H1 (cell line): ENCODE results near the gene TBC1D16. TPM values are rescaled to one million over a fixed set of nuclear protein-coding genes. Genes with fewer than 3 reads are reported as not detected.

Experiments used
- CTCF ChIA-PET: fragments of 300-600 bp; sonication (Branson Sonifier 250); formaldehyde crosslinking; loops from one replicate; lab custom pipeline; 2021; ENCODE audit not compliant: partially characterized antibody; lab: Charles Lee
- POLR2A ChIA-PET: fragments of 300-600 bp; sonication (Branson Sonifier 250); formaldehyde crosslinking; loops from one replicate; lab custom pipeline; 2021; ENCODE audit warnings: inconsistent platforms; ENCODE audit not compliant: partially characterized antibody; lab: Charles Lee
- DNase-seq, 2 experiments: peaks; one replicate each; pipeline versions ENCODE4 v3.0.0 to v3.0.0-alpha.2; 2010 to 2022; ENCODE audit warnings: low spot score in 2 of 2, low read depth in 1 of 2, mixed read lengths in 1 of 2
- FAIRE-seq: peaks from 2 replicates; lab custom pipeline; 2011; peaks lifted over from hg19 to GRCh38; lab: Jason Lieb, UNC
- H2AFZ ChIP-seq: 2 replicates; pipeline ENCODE4 v1.8.1; 2012; ENCODE audit warnings: low read length, inconsistent platforms
- H2AK5ac ChIP-seq: 2 replicates; pipeline ENCODE4 v1.6.1; 2013; ENCODE audit warnings: low read depth, low read length
- H2BK120ac ChIP-seq: replicated peaks from 2 replicates; pipeline ENCODE3; 2013; ENCODE audit warnings: low read depth, low read length, inconsistent platforms
- H2BK12ac ChIP-seq: 2 replicates; pipeline ENCODE4 v1.6.1; 2013; ENCODE audit warnings: low read depth, low read length
- H2BK15ac ChIP-seq: 2 replicates; pipeline ENCODE4 v1.6.1; 2013; ENCODE audit warnings: low read length
- H2BK20ac ChIP-seq: 2 replicates; pipeline ENCODE4 v1.6.1; 2013; ENCODE audit warnings: low read length
- H2BK5ac ChIP-seq: 2 replicates; pipeline ENCODE4 v1.6.1; 2013; ENCODE audit warnings: low read depth, low read length
- H3K14ac ChIP-seq: 2 replicates; pipeline ENCODE4 v1.6.1; 2013; ENCODE audit warnings: inconsistent platforms; ENCODE audit not compliant: insufficient read length
- H3K18ac ChIP-seq: 2 replicates; pipeline ENCODE4 v1.6.1; 2013; ENCODE audit warnings: low read length; ENCODE audit errors: extremely low read depth
- H3K23ac ChIP-seq: 2 replicates; pipeline ENCODE4 v1.6.1; 2013; ENCODE audit warnings: inconsistent platforms; ENCODE audit not compliant: insufficient read length
- H3K23me2 ChIP-seq: 2 replicates; pipeline ENCODE4 v1.6.1; 2013; ENCODE audit warnings: low read depth, low read length
- H3K27ac ChIP-seq: 2 replicates; pipeline ENCODE4 v1.6.1; 2011; ENCODE audit warnings: low read depth, low read length, inconsistent platforms
- H3K27me3 ChIP-seq, 4 experiments: replicated peaks in 1 of 4; 1 replicate in 1 of 4; 2 replicates in 3 of 4; pipeline versions ENCODE4 v1.6.1 to v1.8.1; 2011 to 2013; ENCODE audit warnings: low read length in 3 of 4, mild to moderate bottlenecking in 3 of 4, inconsistent platforms in 2 of 4, mixed read lengths in 2 of 4, moderate library complexity in 1 of 4; ENCODE audit not compliant: control insufficient read depth in 3 of 4, insufficient read depth in 3 of 4; ENCODE audit errors: extremely low read depth in 1 of 4
- H3K36me3 ChIP-seq, 4 experiments: 2 replicates each; pipeline versions ENCODE4 v1.6.1 to v1.8.1; 2011 to 2013; ENCODE audit warnings: mild to moderate bottlenecking in 4 of 4, low read length in 3 of 4, moderate library complexity in 2 of 4, control low read depth in 1 of 4, inconsistent platforms in 1 of 4; ENCODE audit not compliant: insufficient read depth in 4 of 4, control insufficient read depth in 2 of 4
- H3K4ac ChIP-seq: replicated peaks from 2 replicates; pipeline ENCODE3; 2013; ENCODE audit warnings: low read length, low read depth, mixed read lengths, inconsistent platforms; ENCODE audit not compliant: insufficient read length
- H3K4me1 ChIP-seq, 4 experiments: replicated peaks in 1 of 4; 1 replicate in 1 of 4; 2 replicates in 3 of 4; pipeline versions ENCODE4 v1.6.1 to v1.8.1; 2011 to 2013; ENCODE audit warnings: low read length in 3 of 4, inconsistent platforms in 2 of 4, mixed read lengths in 1 of 4; ENCODE audit not compliant: insufficient read depth in 4 of 4, control insufficient read depth in 3 of 4
- H3K4me2 ChIP-seq, 2 experiments: 2 replicates each; pipeline versions ENCODE4 v1.6.1 to v1.8.1; 2011 to 2013; ENCODE audit warnings: low read depth in 2 of 2, low read length in 2 of 2, control low read depth in 1 of 2, inconsistent platforms in 1 of 2, mild to moderate bottlenecking in 1 of 2; ENCODE audit not compliant: insufficient read depth in 1 of 2
- H3K4me3 ChIP-seq, 4 experiments: fragments of 200-600, 300-600 bp in 1 of 4; sonication (generic), shearing (Covaris generic), sonication (Bioruptor Twin) in 1 of 4; 2 replicates each; pipeline versions ENCODE4 v1.5.1 to v1.8.1; 2011 to 2016; ENCODE audit warnings: low read length in 4 of 4, low read depth in 3 of 4, control low read depth in 2 of 4, inconsistent platforms in 2 of 4, mild to moderate bottlenecking in 2 of 4, mixed read lengths in 1 of 4, moderate library complexity in 1 of 4; ENCODE audit not compliant: insufficient read depth in 2 of 4; ENCODE audit errors: extremely low read depth in 1 of 4
- H3K56ac ChIP-seq: replicated peaks from 2 replicates; pipeline ENCODE3; 2013; ENCODE audit warnings: low read depth, mild to moderate bottlenecking, mixed read lengths, low read length, inconsistent platforms; ENCODE audit not compliant: insufficient read length
- H3K79me1 ChIP-seq: 2 replicates; pipeline ENCODE4 v1.6.1; 2013; ENCODE audit warnings: low read depth, low read length, control low read depth
- H3K79me2 ChIP-seq, 2 experiments: 2 replicates each; pipeline versions ENCODE4 v1.6.1 to v1.8.1; 2012 to 2013; ENCODE audit warnings: low read length in 2 of 2, mild to moderate bottlenecking in 2 of 2, inconsistent platforms in 1 of 2; ENCODE audit not compliant: insufficient read depth in 2 of 2, control insufficient read depth in 1 of 2
- H3K9ac ChIP-seq, 4 experiments: replicated peaks in 1 of 4; 1 replicate in 1 of 4; 2 replicates in 3 of 4; pipeline versions ENCODE4 v1.6.1 to v1.8.1; 2011 to 2013; ENCODE audit warnings: low read depth in 3 of 4, low read length in 3 of 4, control low read depth in 2 of 4, mild to moderate bottlenecking in 2 of 4, moderate library complexity in 2 of 4, inconsistent platforms in 1 of 4; ENCODE audit errors: extremely low read depth in 1 of 4
- H3K9me3 ChIP-seq, 2 experiments: 2 replicates each; pipeline versions ENCODE4 v1.6.1 to v1.8.1; 2012 to 2013; ENCODE audit warnings: mild to moderate bottlenecking in 2 of 2, moderate library complexity in 2 of 2, control low read depth in 1 of 2, inconsistent platforms in 1 of 2, low read depth in 1 of 2, low read length in 1 of 2, mixed read lengths in 1 of 2; ENCODE audit not compliant: insufficient read depth in 2 of 2
- H4K20me1 ChIP-seq, 2 experiments: replicated peaks in 1 of 2; 2 replicates each; pipeline versions ENCODE3 to v1.8.1; 2011 to 2013; ENCODE audit warnings: inconsistent platforms in 2 of 2, low read length in 2 of 2, mild to moderate bottlenecking in 1 of 2; ENCODE audit not compliant: insufficient read depth in 2 of 2, control insufficient read depth in 1 of 2
- H4K5ac ChIP-seq: 2 replicates; pipeline ENCODE4 v1.6.1; 2013; ENCODE audit warnings: low read length, low read depth, mixed read lengths, inconsistent platforms; ENCODE audit not compliant: insufficient read length
- H4K8ac ChIP-seq: 2 replicates; pipeline ENCODE4 v1.8.0; 2013; ENCODE audit warnings: mild to moderate bottlenecking, moderate library complexity, low read length, inconsistent platforms; ENCODE audit not compliant: insufficient read depth; ENCODE audit errors: extremely low read depth
- H4K91ac ChIP-seq: replicated peaks from 2 replicates; pipeline ENCODE3; 2013; ENCODE audit warnings: low read length, mixed read lengths, inconsistent platforms; ENCODE audit not compliant: insufficient read length
- CTCF ChIP-seq, 3 experiments: IDR thresholded peaks; 1 replicate in 2 of 3; 2 replicates in 1 of 3; pipeline versions ENCODE4 v1.5.1 to v1.6.1; 2011; ENCODE audit warnings: low read length in 3 of 3, mild to moderate bottlenecking in 3 of 3, inconsistent platforms in 2 of 3, low read depth in 1 of 3, moderate library complexity in 1 of 3; ENCODE audit not compliant: insufficient read depth in 1 of 3; ENCODE audit errors: control extremely low read depth in 1 of 3
- EGR1 ChIP-seq: IDR thresholded peaks from 2 replicates; pipeline ENCODE4 v1.6.1; 2011; ENCODE audit warnings: low read depth, low read length, borderline replicate concordance
- EP300 ChIP-seq, 2 experiments: IDR thresholded peaks; 1 replicate in 1 of 2; 2 replicates in 1 of 2; pipeline ENCODE4 v1.6.1; 2011 to 2012; ENCODE audit warnings: low read depth in 2 of 2, low read length in 2 of 2, mild to moderate bottlenecking in 2 of 2, borderline replicate concordance in 1 of 2, inconsistent platforms in 1 of 2, moderate library complexity in 1 of 2
- KDM4A ChIP-seq: IDR thresholded peaks from one replicate; pipeline ENCODE4 v1.7.1; 2012; ENCODE audit warnings: low read depth, mild to moderate bottlenecking, moderate library complexity, low read length, inconsistent platforms; ENCODE audit not compliant: severe bottlenecking
- SIRT6 ChIP-seq: IDR thresholded peaks from one replicate; pipeline ENCODE4 v1.7.1; 2012; ENCODE audit warnings: low read length, inconsistent platforms
- SP1 ChIP-seq: IDR thresholded peaks from 2 replicates; pipeline ENCODE4 v1.6.1; 2011; ENCODE audit warnings: low read depth, low read length
- TAF1 ChIP-seq: IDR thresholded peaks from 2 replicates; pipeline ENCODE4 v1.6.1; 2011; ENCODE audit warnings: mild to moderate bottlenecking, low read depth, low read length
- YY1 ChIP-seq: IDR thresholded peaks from 2 replicates; pipeline ENCODE4 v1.6.1; 2011; ENCODE audit warnings: low read depth, mild to moderate bottlenecking, low read length
- ZNF274 ChIP-seq: IDR thresholded peaks from 2 replicates; pipeline ENCODE4 v1.7.0; 2012; ENCODE audit warnings: low read length, borderline replicate concordance; ENCODE audit errors: extremely low read depth
- whole genome bisulfite sequencing, 2 experiments: shearing (Covaris generic) in 1 of 2; methylation state at CpG; one replicate each; pipeline versions ENCODE4 v1.1.6 to v1.1.7; 2013 to 2015; ENCODE audit warnings: low lambda C conversion rate in 2 of 2, mixed read lengths in 2 of 2, inconsistent platforms in 1 of 2, low coverage in 1 of 2, missing lambda C conversion rate in 1 of 2; ENCODE audit not compliant: insufficient replicate concordance in 2 of 2, insufficient coverage in 1 of 2, insufficient read length in 1 of 2; ENCODE audit errors: extremely low coverage in 1 of 2, missing lambda C conversion rate in 1 of 2; 5-methylcytosine and 5-hydroxymethylcytosine counted together
- polyA plus RNA-seq, 7 experiments: library from polyadenylated mRNA; depleted of rRNA in 3 of 7; stranded (reverse) in 5 of 7; unstranded in 2 of 7; fragments of >200 nt in 5 of 7; fragments of 200-250 nt in 2 of 7; gene quantifications; 1 replicate in 5 of 7; 2 replicates in 1 of 7; 4 replicates in 1 of 7; pipeline versions ENCODE4 v1.2.1 to v1.2.3, GENCODE V29; 2011 to 2013; ENCODE audit warnings: missing spikeins in 2 of 7, mixed read lengths in 2 of 7
- total RNA-seq: library from RNA; stranded (reverse); fragmentation: NEBNext Ultra II Directional; extraction: Animal tissue kit (Norgen Biotek cat#: 25700); gene quantifications from 2 replicates; pipeline ENCODE4 v1.2.1, GENCODE V29; 2021

The TBC1D16 gene
- total and polyA plus RNA-seq, 2 of the 8 experiments (the other 6 are each of a cell fraction or from before 2014, with no cell fraction given) = 21.1 to 109 TPM

- FAIRE-seq (no peak), DNase-seq (no peak)
- H3K4me2 ChIP-seq = no peak overlapping the region
- H4K20me1 ChIP-seq = peaks cover 11 to 17% of the 10 kb centered on the region in 2 experiments
- no peak overlapping the region for H3K27ac ChIP-seq
- no peak overlapping the region for H3K23ac ChIP-seq
- no peak overlapping the region for H2AFZ ChIP-seq
- H3K79me1 ChIP-seq = peaks cover 13% of the 10 kb centered on the region
- H2AK5ac ChIP-seq = no peak overlapping the region; the same call in 1 of the 2 replicates
- no peak overlapping the region for H4K91ac ChIP-seq
- H3K18ac ChIP-seq = no peak overlapping the region; the same call in none of the 2 replicates
- peaks cover 11 to 32% (median 22%) of the 10 kb centered on the region in 4 experiments for H3K4me1 ChIP-seq
- peaks cover 0 to 26% of the 10 kb centered on the region in 2 experiments; a peak in 1 of 4 replicates for H3K79me2 ChIP-seq
- no peak overlapping the region for H3K4me3 ChIP-seq
- no peaks in the 10 kb centered on the region for H3K9me3 ChIP-seq
- no peak overlapping the region for H3K56ac ChIP-seq
- no peak overlapping the region for H2BK120ac ChIP-seq
- WGBS, 2 experiments = 84% methylated on average over 28 of the region's 28 CpGs; no CpG with 5 or more reads in 1 of the 2 experiments
- peaks cover 0 to 2% (median 0%) of the 10 kb centered on the region in 4 experiments; a peak in 3 of 7 replicates for H3K27me3 ChIP-seq
- H2BK15ac ChIP-seq = no peak overlapping the region
- POLR2A ChIA-PET = interaction anchor here (0.5 to 0.8 kb wide), 3 partner anchors 32 to 58 kb away, joined by 3 read pairs; no protein-coding TSS in a partner anchor
- H3K9ac ChIP-seq = no peak overlapping the region
- no peak overlapping the region for H4K8ac ChIP-seq
- H3K14ac ChIP-seq = no peak overlapping the region
- H2BK5ac ChIP-seq = no peak overlapping the region
- peaks cover 0 to 2% (median 0%) of the 10 kb centered on the region in 4 experiments; a peak in 1 of 8 replicates for H3K36me3 ChIP-seq
- no peak overlapping the region for H4K5ac ChIP-seq
- H3K23me2 ChIP-seq = no peaks in the 10 kb centered on the region
- no peak overlapping the region for H2BK12ac ChIP-seq
- CTCF ChIA-PET = interaction anchor here (0.6 to 5.2 kb wide), 5 partner anchors 13 to 133 kb away, joined by 3 to 29 read pairs (median 4); no protein-coding TSS in a partner anchor
- H3K4ac ChIP-seq = no peak overlapping the region
- no peak overlapping the region; the same call in 1 of the 2 replicates for H2BK20ac ChIP-seq
- TF ChIP-seq TAF1 (no peak), EP300 (IDR thresholded peaks at IDR 0.05; ENCODE audit: borderline replicate concordance in 1 of 2, low read depth in 2 of 2, low read length in 2 of 2) (no peak), SIRT6 (no peak), KDM4A (no peak), SP1 (no peak), YY1 (no peak), EGR1 (no peak), CTCF (IDR thresholded peaks at IDR 0.05; ENCODE audit: control extremely low read depth in 1 of 3, insufficient read depth in 1 of 3, low read depth in 1 of 3, low read length in 3 of 3) (no peak), ZNF274 (no peak)
These were observed 47.3 kb downstream of the TBC1D16 start for GRCh38 chr17:79988185-79988971.
